ENCODE results near the gene ARHGEF17. TPM values are rescaled to one million over a fixed set of nuclear protein-coding genes. Genes with fewer than 3 reads are reported as not detected.

Gene ARHGEF17
- total and polyA plus RNA-seq, 2 of the 8 experiments (the other 6 are each of a cell fraction or from before 2014, with no cell fraction given) = 11.3 to 14.6 TPM

DNA sequence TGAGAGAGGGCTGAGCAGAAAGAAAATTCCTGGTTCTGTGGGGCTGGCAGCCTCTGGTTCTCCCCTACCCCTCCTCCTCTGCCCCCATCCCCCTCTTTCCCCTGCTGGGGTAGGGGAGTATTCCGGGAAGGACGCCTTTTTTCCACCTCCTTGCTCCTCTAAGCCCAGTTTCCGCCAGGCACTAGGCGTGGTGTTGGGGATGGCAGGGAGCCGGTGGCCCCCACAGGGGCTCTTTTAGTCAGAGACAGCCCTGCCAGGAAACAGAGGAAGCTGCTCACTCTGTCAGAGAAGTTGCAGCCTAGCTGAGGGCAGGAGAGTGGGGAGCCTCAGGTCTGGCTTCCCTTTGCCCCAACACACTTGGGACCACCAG lies 15.6 kb upstream of the ARHGEF17 start:
- H3K23me2 ChIP-seq (ENCODE audit: low read depth, low read length) = no peaks in the 10 kb centered on the region
- H3K56ac ChIP-seq (replicated peaks; ENCODE audit: insufficient read length, low read depth, low read length) = no peak overlapping the region
- H3K9ac ChIP-seq (replicated peaks in 1 of 4; ENCODE audit: extremely low read depth in 1 of 4, low read depth in 3 of 4, low read length in 3 of 4) = no peak overlapping the region
- H3K23ac ChIP-seq (ENCODE audit: insufficient read length) = no peak overlapping the region
- no peaks in the 10 kb centered on the region for H3K79me1 ChIP-seq (ENCODE audit: low read depth, low read length)
- H2BK120ac ChIP-seq (replicated peaks; ENCODE audit: low read depth, low read length) = no peak overlapping the region
- no peak for FAIRE-seq
- H2BK5ac ChIP-seq (ENCODE audit: low read depth, low read length) = no peak overlapping the region
- no peak for DNase-seq (ENCODE audit: low read depth in 1 of 2, low spot score in 2 of 2)
- no peak overlapping the region for H4K5ac ChIP-seq (ENCODE audit: insufficient read length, low read depth, low read length)
- CTCF ChIA-PET (ENCODE audit: partially characterized antibody) = interaction anchor here (0.7 to 19.0 kb wide), 15 partner anchors 8 to 114 kb away, joined by 3 to 233 read pairs (median 21); partner anchors contain the start of genes ARHGEF17 and P2RY6
- peaks cover 0 to 10% (median 4%) of the 10 kb centered on the region in 4 experiments; a peak in 6 of 7 replicates for H3K4me1 ChIP-seq (replicated peaks in 1 of 4; ENCODE audit: control insufficient read depth in 3 of 4, insufficient read depth in 4 of 4, low read length in 3 of 4)
- H3K18ac ChIP-seq (ENCODE audit: extremely low read depth, low read length) = no peak overlapping the region
- no peaks in the 10 kb centered on the region for H3K9me3 ChIP-seq (ENCODE audit: insufficient read depth in 2 of 2, low read depth in 1 of 2, low read length in 1 of 2)
- no peak overlapping the region for H2AK5ac ChIP-seq (ENCODE audit: low read depth, low read length)
- peaks cover 0 to 2% of the 10 kb centered on the region in 2 experiments for H4K20me1 ChIP-seq (replicated peaks in 1 of 2; ENCODE audit: control insufficient read depth in 1 of 2, insufficient read depth in 2 of 2, low read length in 2 of 2)
- no peak overlapping the region for H3K27ac ChIP-seq (ENCODE audit: low read depth, low read length)
- no peak overlapping the region for H3K4me2 ChIP-seq (ENCODE audit: insufficient read depth in 1 of 2, low read depth in 2 of 2, low read length in 2 of 2)
- H4K8ac ChIP-seq (ENCODE audit: extremely low read depth, insufficient read depth, low read length) = no peak overlapping the region
- no peak overlapping the region for H2BK15ac ChIP-seq (ENCODE audit: low read length)
- H2BK20ac ChIP-seq (ENCODE audit: low read length) = no peak overlapping the region
- no peak overlapping the region for H3K4me3 ChIP-seq (ENCODE audit: extremely low read depth in 1 of 4, insufficient read depth in 2 of 4, low read depth in 3 of 4, low read length in 4 of 4)
- no peak overlapping the region for H3K14ac ChIP-seq (ENCODE audit: insufficient read length)
- no peaks in the 10 kb centered on the region for H3K79me2 ChIP-seq (ENCODE audit: control insufficient read depth in 1 of 2, insufficient read depth in 2 of 2, low read length in 2 of 2)
- H3K27me3 ChIP-seq (replicated peaks in 1 of 4; ENCODE audit: control insufficient read depth in 3 of 4, extremely low read depth in 1 of 4, insufficient read depth in 3 of 4, low read length in 3 of 4) = peaks cover 0 to 14% (median 8%) of the 10 kb centered on the region in 4 experiments; a peak in 5 of 7 replicates
- H2BK12ac ChIP-seq (ENCODE audit: low read depth, low read length) = no peak overlapping the region
- no peaks in the 10 kb centered on the region for H3K36me3 ChIP-seq (ENCODE audit: control insufficient read depth in 2 of 4, insufficient read depth in 4 of 4, low read length in 3 of 4)
- POLR2A ChIA-PET (ENCODE audit: partially characterized antibody) = interaction anchor here (1.4 kb wide), 1 partner anchor 20 kb away, joined by 5 read pairs; no protein-coding TSS in a partner anchor
- no peak overlapping the region for H3K4ac ChIP-seq (replicated peaks; ENCODE audit: insufficient read length, low read depth, low read length)
- WGBS, 2 experiments (ENCODE audit: extremely low coverage in 1 of 2, insufficient coverage in 1 of 2, insufficient read length in 1 of 2, insufficient replicate concordance in 2 of 2, low coverage in 1 of 2, low lambda C conversion rate in 2 of 2, missing lambda C conversion rate in 1 of 2) = 40% methylated on average over 5 of the region's 5 CpGs; no CpG with 5 or more reads in 1 of the 2 experiments
- no peak overlapping the region for H2AFZ ChIP-seq (ENCODE audit: low read length)
- H4K91ac ChIP-seq (replicated peaks; ENCODE audit: insufficient read length, low read length) = no peak overlapping the region
- no peak for TF ChIP-seq RXRA (IDR thresholded peaks at IDR 0.05; ENCODE audit: insufficient read depth, low read depth, low read length)
- TF ChIP-seq, protein P1, sequence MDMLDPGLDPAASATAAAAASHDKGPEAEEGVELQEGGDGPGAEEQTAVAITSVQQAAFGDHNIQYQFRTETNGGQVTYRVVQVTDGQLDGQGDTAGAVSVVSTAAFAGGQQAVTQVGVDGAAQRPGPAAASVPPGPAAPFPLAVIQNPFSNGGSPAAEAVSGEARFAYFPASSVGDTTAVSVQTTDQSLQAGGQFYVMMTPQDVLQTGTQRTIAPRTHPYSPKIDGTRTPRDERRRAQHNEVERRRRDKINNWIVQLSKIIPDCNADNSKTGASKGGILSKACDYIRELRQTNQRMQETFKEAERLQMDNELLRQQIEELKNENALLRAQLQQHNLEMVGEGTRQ (IDR thresholded peaks at IDR 0.05; ENCODE audit: low read length) = no peak
- no peak for TF ChIP-seq NANOG (IDR thresholded peaks at IDR 0.05; ENCODE audit: insufficient read depth, low read depth, low read length, poor library complexity, severe bottlenecking)
- TF ChIP-seq HDAC2 (IDR thresholded peaks at IDR 0.05; ENCODE audit: borderline replicate concordance in 1 of 2, low read depth in 2 of 2, low read length in 2 of 2) = no peak
- no peak for TF ChIP-seq RFX5 (IDR thresholded peaks at IDR 0.05; ENCODE audit: borderline replicate concordance, low read depth, low read length)
- TF ChIP-seq KDM1A (IDR thresholded peaks at IDR 0.05; ENCODE audit: borderline replicate concordance, low read length) = no peak
- TF ChIP-seq SIRT6 (IDR thresholded peaks at IDR 0.05; ENCODE audit: low read length) = no peak
- no peak for TF ChIP-seq POLR2AphosphoS5 (IDR thresholded peaks at IDR 0.05; ENCODE audit: low read depth, low read length)
- no peak for TF ChIP-seq EP300 (IDR thresholded peaks at IDR 0.05; ENCODE audit: borderline replicate concordance in 1 of 2, low read depth in 2 of 2, low read length in 2 of 2)
- TF ChIP-seq BRCA1 (IDR thresholded peaks at IDR 0.05; ENCODE audit: low read depth, low read length) = no peak
- TF ChIP-seq, protein P2, sequence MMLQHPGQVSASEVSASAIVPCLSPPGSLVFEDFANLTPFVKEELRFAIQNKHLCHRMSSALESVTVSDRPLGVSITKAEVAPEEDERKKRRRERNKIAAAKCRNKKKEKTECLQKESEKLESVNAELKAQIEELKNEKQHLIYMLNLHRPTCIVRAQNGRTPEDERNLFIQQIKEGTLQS (IDR thresholded peaks at IDR 0.05; ENCODE audit: insufficient read depth, low read depth, low read length) = no peak
- no peak for TF ChIP-seq SIX5 (IDR thresholded peaks at IDR 0.05; ENCODE audit: low read depth, low read length)

Data from H1 (cell line).